Measurements from ENCODE around the gene CDC42EP3. TPM values are rescaled to one million over a fixed set of nuclear protein-coding genes. Genes with fewer than 3 reads are reported as not detected.
A peak's percentile ranks its signal among the peaks of the same experiment; 100 is the strongest.

CDC42EP3 gene
- polyA plus RNA-seq, 1 donor from 2014 or later: 68.3 TPM

GRCh38 chr2:37695336-37695735 lies 23.9 kb upstream of the CDC42EP3 start:
- Mint-ChIP-seq H3K27me3 (peaks cover 3% of the 10 kb centered on the region), H3K27ac (no peak overlapping the region), H3K9me3 (no peaks in the 10 kb centered on the region), H3K4me3 (no peak overlapping the region), H3K4me1 (peaks cover 0 to 2% (median 0%) of the 10 kb centered on the region in 3 donors), H3K36me3 (peaks cover 7% of the 10 kb centered on the region)

- H3K27me3 Mint-ChIP-seq: peaks cover 3% of the 10 kb centered on the region
Observed at GRCh38 chr2:37692711-37693110, 21.3 kb upstream of the CDC42EP3 start.

GRCh38 chr2:37689751-37690150 lies 18.3 kb upstream of the CDC42EP3 start:
- peaks cover 3% of the 10 kb centered on the region for H3K27me3 Mint-ChIP-seq
- H3K27ac Mint-ChIP-seq: no peak overlapping the region
- H3K4me3 Mint-ChIP-seq: no peak overlapping the region
- H3K4me1 Mint-ChIP-seq: no peaks in the 10 kb centered on the region
- H3K9me3 Mint-ChIP-seq: peaks cover 0 to 3% (median 1%) of the 10 kb centered on the region in 3 donors
- peaks cover 2% of the 10 kb centered on the region for H3K36me3 Mint-ChIP-seq

More at GRCh38 chr2:37692711-37693110, 21.3 kb upstream of the CDC42EP3 start:
- Mint-ChIP-seq H3K4me3 (no peak overlapping the region), H3K27ac (no peak overlapping the region), H3K4me1 (no peaks in the 10 kb centered on the region), H3K9me3 (peaks cover 0 to 2% (median under 1%) of the 10 kb centered on the region in 3 donors), H3K36me3 (peaks cover 2% of the 10 kb centered on the region)

GRCh38 chr2:37688771-37689468 lies 17.5 kb upstream of the CDC42EP3 start:
- Mint-ChIP-seq H3K4me1 (peaks cover 2% of the 10 kb centered on the region in 3 donors), H3K27me3 (peaks cover 3% of the 10 kb centered on the region), H3K36me3 (peaks cover 2% of the 10 kb centered on the region), H3K27ac (no peak overlapping the region), H3K9me3 (peaks cover 0 to 3% (median 1%) of the 10 kb centered on the region in 3 donors), H3K4me3 (no peak overlapping the region)

GRCh38 chr2:37686792-37687526 lies 15.5 kb upstream of the CDC42EP3 start:
- H3K27ac Mint-ChIP-seq: no peak overlapping the region
- peaks cover 2% of the 10 kb centered on the region for H3K36me3 Mint-ChIP-seq
- H3K4me1 Mint-ChIP-seq: peaks cover 5 to 8% (median 6%) of the 10 kb centered on the region in 3 donors
- H3K27me3 Mint-ChIP-seq: no peaks in the 10 kb centered on the region
- no peak overlapping the region for H3K4me3 Mint-ChIP-seq
- H3K9me3 Mint-ChIP-seq: peaks cover 0 to 3% (median 1%) of the 10 kb centered on the region in 3 donors

- no peak overlapping the region for H3K27ac Mint-ChIP-seq
- peaks cover 5 to 8% (median 6%) of the 10 kb centered on the region in 3 donors for H3K4me1 Mint-ChIP-seq
- H3K36me3 Mint-ChIP-seq: no peaks in the 10 kb centered on the region
- H3K4me3 Mint-ChIP-seq: no peak overlapping the region
- no peaks in the 10 kb centered on the region for H3K27me3 Mint-ChIP-seq
- peaks cover 1 to 3% (median 2%) of the 10 kb centered on the region in 3 donors for H3K9me3 Mint-ChIP-seq
Observed at GRCh38 chr2:37684809-37685208, 13.4 kb upstream of the CDC42EP3 start.

- no peak overlapping the region for H3K27ac Mint-ChIP-seq
- peaks cover 1 to 3% (median 2%) of the 10 kb centered on the region in 3 donors for H3K9me3 Mint-ChIP-seq
- peak overlapping the region in 1 of 4 donors; percentile 14 for H3K4me3 Mint-ChIP-seq
- H3K27me3 Mint-ChIP-seq: no peaks in the 10 kb centered on the region
- H3K4me1 Mint-ChIP-seq: peaks cover 5 to 8% (median 6%) of the 10 kb centered on the region in 3 donors
- H3K36me3 Mint-ChIP-seq: no peaks in the 10 kb centered on the region
Observed at GRCh38 chr2:37683921-37684780, 12.7 kb upstream of the CDC42EP3 start.

- no peaks in the 10 kb centered on the region for H3K36me3 Mint-ChIP-seq
- H3K27ac Mint-ChIP-seq: no peak overlapping the region
- peaks cover 5 to 8% (median 6%) of the 10 kb centered on the region in 3 donors for H3K4me1 Mint-ChIP-seq
- no peaks in the 10 kb centered on the region for H3K27me3 Mint-ChIP-seq
- H3K4me3 Mint-ChIP-seq: no peak overlapping the region
- peaks cover 1 to 3% (median 2%) of the 10 kb centered on the region in 3 donors for H3K9me3 Mint-ChIP-seq
Observed at GRCh38 chr2:37683241-37683640, 11.8 kb upstream of the CDC42EP3 start.

- H3K36me3 Mint-ChIP-seq: no peaks in the 10 kb centered on the region
- H3K27ac Mint-ChIP-seq: no peak overlapping the region
- H3K27me3 Mint-ChIP-seq: no peaks in the 10 kb centered on the region
- peaks cover 0 to 2% (median 0%) of the 10 kb centered on the region in 3 donors for H3K9me3 Mint-ChIP-seq
- no peak overlapping the region for H3K4me3 Mint-ChIP-seq
- peaks cover 5 to 8% (median 6%) of the 10 kb centered on the region in 3 donors for H3K4me1 Mint-ChIP-seq
Observed at GRCh38 chr2:37682473-37682872, 11.0 kb upstream of the CDC42EP3 start.

GRCh38 chr2:37681587-37681986 lies 10.1 kb upstream of the CDC42EP3 start:
- no peaks in the 10 kb centered on the region for H3K27me3 Mint-ChIP-seq
- no peak overlapping the region for H3K4me3 Mint-ChIP-seq
- H3K36me3 Mint-ChIP-seq: no peaks in the 10 kb centered on the region
- H3K9me3 Mint-ChIP-seq: peaks cover 0 to 2% (median 0%) of the 10 kb centered on the region in 3 donors
- H3K27ac Mint-ChIP-seq: no peak overlapping the region
- H3K4me1 Mint-ChIP-seq: peaks cover 5 to 8% (median 6%) of the 10 kb centered on the region in 3 donors

- Mint-ChIP-seq H3K9me3 (peaks cover 0 to 2% (median 0%) of the 10 kb centered on the region in 3 donors), H3K36me3 (no peaks in the 10 kb centered on the region), H3K27me3 (no peaks in the 10 kb centered on the region), H3K4me3 (no peak overlapping the region), H3K4me1 (peaks cover 8 to 19% (median 16%) of the 10 kb centered on the region in 3 donors), H3K27ac (no peak overlapping the region)
Observed at GRCh38 chr2:37679072-37679695, 7.7 kb upstream of the CDC42EP3 start.

- H3K9me3 Mint-ChIP-seq: peaks cover 0 to 2% (median 0%) of the 10 kb centered on the region in 3 donors
- peak overlapping the region in 1 of 3 donors; percentile 6 for H3K27ac Mint-ChIP-seq
- H3K36me3 Mint-ChIP-seq: no peaks in the 10 kb centered on the region
- H3K27me3 Mint-ChIP-seq: no peaks in the 10 kb centered on the region
- H3K4me3 Mint-ChIP-seq: peak overlapping the region in 1 of 4 donors; percentile 43
- peaks cover 4 to 19% (median 15%) of the 10 kb centered on the region in 3 donors for H3K4me1 Mint-ChIP-seq
Observed at GRCh38 chr2:37676274-37676673, 4.8 kb upstream of the CDC42EP3 start.

GRCh38 chr2:37674946-37675345 lies 3.5 kb upstream of the CDC42EP3 start:
- Mint-ChIP-seq H3K27me3 (no peaks in the 10 kb centered on the region), H3K4me3 (peak overlapping the region in 1 of 4 donors; percentile 76), H3K4me1 (peaks cover 13 to 26% (median 24%) of the 10 kb centered on the region in 3 donors), H3K27ac (peak overlapping the region; percentile 67 to 81 (median 74)), H3K36me3 (no peaks in the 10 kb centered on the region), H3K9me3 (no peaks in the 10 kb centered on the region)

- Mint-ChIP-seq H3K27ac (peak overlapping the region; percentile 59 to 93 (median 86)), H3K27me3 (no peaks in the 10 kb centered on the region), H3K9me3 (no peaks in the 10 kb centered on the region), H3K4me1 (peaks cover 21 to 44% (median 40%) of the 10 kb centered on the region in 3 donors), H3K4me3 (peak overlapping the region; percentile 89 to 95 (median 92)), H3K36me3 (no peaks in the 10 kb centered on the region)
Observed at GRCh38 chr2:37672870-37673184, 1.4 kb upstream of the CDC42EP3 start.
